ENCODE measurements around the gene ACVR1B.

ACVR1B gene

DNA sequence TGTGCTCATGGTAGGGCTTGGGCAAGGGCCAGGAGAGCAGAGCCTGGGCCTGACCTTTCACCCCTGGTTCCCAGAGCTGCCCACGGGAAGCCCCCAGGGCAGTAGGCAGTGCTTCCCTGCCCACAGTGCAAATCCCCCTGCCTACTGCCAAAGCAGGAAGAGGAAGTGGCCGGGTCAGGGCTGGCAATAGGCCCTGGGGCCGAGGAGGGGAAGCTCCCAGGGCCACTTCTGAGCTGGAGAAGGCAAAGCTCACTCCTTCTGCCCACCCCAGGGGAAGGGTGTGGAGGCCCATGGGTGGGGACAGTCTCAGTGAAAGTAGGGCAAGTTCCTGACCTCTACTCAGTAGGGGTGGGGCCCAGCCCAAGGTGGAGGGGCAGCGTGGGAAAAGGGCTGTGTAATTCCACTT, 94.3 kb downstream of the ACVR1B start:
- no peak for DNase-seq (ENCODE audit: extremely low read depth, insufficient read length)
- Histone ChIP-seq H3K4me3 (replicated peaks; ENCODE audit: low read depth, low read length) (no peak overlapping the region), H3K27me3 (replicated peaks; ENCODE audit: control insufficient read depth, insufficient read depth, low read length) (no peaks in the 10 kb centered on the region), H3K36me3 (ENCODE audit: control insufficient read depth, insufficient read depth, low read length) (no peaks in the 10 kb centered on the region)
- TF ChIP-seq, protein P1, sequence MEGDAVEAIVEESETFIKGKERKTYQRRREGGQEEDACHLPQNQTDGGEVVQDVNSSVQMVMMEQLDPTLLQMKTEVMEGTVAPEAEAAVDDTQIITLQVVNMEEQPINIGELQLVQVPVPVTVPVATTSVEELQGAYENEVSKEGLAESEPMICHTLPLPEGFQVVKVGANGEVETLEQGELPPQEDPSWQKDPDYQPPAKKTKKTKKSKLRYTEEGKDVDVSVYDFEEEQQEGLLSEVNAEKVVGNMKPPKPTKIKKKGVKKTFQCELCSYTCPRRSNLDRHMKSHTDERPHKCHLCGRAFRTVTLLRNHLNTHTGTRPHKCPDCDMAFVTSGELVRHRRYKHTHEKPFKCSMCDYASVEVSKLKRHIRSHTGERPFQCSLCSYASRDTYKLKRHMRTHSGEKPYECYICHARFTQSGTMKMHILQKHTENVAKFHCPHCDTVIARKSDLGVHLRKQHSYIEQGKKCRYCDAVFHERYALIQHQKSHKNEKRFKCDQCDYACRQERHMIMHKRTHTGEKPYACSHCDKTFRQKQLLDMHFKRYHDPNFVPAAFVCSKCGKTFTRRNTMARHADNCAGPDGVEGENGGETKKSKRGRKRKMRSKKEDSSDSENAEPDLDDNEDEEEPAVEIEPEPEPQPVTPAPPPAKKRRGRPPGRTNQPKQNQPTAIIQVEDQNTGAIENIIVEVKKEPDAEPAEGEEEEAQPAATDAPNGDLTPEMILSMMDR (IDR thresholded peaks at IDR 0.05; ENCODE audit: insufficient read depth, low read length, poor library complexity, severe bottlenecking): no peak

Measured in GM06990 (cell line).